GM18867 (cell line): ENCODE results near the gene MINDY4.

Experiments
- ATAC-seq: cut with Tn5 transposase; IDR thresholded peaks from one replicate; pipeline ENCODE4 v1.9.1; 2021; ENCODE audit warnings: mild to moderate bottlenecking, moderate library complexity; ENCODE audit not compliant: unreplicated experiment

Gene MINDY4

DNA sequence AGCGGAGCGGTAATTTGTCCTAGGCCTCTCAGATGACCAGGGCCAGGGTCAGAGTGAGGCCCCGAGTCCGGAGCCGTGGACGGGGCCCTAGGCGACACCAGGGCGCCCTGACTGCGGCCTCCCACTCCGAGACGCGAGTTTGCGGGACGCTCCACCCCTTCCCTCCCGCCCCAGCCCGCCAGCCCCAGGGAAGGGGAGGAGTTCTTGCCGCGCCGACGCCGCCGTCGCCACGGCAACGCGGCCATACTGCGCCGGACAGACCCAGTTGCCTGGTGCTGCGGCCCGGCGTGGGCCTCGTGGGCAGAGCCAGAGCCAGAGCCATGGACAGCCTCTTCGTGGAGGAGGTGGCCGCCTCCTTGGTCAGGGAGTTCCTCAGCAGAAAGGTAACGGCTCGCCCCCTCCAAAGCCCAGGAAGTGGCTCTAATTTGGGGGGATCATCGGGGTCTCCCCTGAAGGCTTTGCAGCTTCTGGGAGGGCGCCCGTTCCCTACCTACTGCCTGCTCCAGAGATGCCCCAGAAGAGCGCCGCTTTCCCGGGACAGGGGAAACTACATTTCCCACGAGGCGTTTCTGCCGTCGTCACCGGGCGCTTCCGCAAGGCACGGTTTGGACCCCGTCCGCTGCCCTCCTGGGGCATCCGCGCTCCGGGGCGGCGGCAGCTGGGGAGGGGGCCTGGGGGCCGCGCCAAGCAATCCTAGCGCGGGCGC, at the start of gene MINDY4:
Gene MINDY4, plus strand, starts transcription at position 244 of the 706 bp plus-strand sequence. Its CDS starts 77 bp downstream, at position 321.
- peak; percentile 84 for ATAC-seq

DNA sequence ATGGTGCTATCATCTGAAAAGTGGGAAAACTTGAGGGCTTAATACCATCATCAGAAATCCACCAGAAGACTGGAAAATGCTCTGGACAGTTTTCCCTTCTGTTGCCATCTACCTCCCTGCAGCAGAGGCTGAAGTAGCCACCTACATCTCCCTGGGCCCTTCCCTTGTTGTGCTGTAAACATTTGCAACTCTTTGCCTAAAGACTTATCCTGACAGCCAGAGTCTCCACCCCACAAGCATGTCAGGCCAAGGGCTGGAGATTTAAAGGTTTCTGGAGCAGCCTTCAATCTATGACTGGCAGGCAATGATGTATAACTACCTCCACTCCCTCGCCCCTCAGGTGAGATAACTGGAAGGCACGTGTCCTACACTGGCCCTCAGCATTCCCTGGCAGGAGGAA, 49.0 kb upstream of the MINDY4 start:
- ATAC-seq = no peak

DNA sequence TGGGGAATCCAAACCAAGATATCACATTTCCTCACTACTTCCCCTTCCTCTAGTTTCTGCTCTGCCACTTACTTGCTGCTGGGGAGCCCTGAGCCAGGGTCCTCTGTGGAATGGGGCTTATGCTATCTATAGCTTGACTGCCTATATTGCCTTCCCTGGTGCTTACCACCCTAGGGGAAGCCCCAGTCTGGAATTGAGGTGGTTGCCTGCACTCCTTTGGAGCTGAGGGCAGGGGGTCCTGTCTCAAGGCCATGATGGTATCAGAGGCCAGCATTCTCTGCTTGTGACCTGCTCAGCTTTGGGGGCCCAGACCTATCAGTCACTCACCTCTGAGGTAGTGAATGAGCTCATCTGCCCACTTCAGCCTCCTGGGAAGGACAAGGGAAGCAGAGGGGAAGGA, 48.5 kb upstream of the MINDY4 start:
- ATAC-seq = no peak

DNA sequence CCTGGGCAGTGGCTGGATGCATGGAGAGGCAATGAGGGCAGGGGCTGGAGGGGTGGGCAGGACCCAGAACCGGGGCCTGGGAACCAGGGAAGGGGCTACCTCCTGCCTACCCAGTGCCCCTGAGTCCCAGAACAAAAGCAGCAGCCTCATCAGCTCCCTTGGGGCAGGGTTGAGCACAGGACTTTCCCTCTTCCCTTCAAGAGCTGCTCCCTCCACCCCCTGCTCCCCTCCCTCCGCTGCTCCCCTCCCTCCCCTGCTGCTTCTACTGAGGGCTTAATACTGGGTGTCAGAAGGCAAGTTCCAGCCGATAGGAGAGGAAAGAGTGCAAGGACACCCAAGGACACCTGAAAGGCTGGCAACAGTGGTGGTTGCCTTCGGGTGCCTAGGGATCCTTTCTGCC, 47.4 kb upstream of the MINDY4 start:
- ATAC-seq = no peak

GRCh38 chr7:30726296-30727006, 44.8 kb upstream of the MINDY4 start:
- ATAC-seq = no peak

- ATAC-seq = peak; percentile 72
Measured at GRCh38 chr7:30727061-30727945, 43.9 kb upstream of the MINDY4 start.

DNA sequence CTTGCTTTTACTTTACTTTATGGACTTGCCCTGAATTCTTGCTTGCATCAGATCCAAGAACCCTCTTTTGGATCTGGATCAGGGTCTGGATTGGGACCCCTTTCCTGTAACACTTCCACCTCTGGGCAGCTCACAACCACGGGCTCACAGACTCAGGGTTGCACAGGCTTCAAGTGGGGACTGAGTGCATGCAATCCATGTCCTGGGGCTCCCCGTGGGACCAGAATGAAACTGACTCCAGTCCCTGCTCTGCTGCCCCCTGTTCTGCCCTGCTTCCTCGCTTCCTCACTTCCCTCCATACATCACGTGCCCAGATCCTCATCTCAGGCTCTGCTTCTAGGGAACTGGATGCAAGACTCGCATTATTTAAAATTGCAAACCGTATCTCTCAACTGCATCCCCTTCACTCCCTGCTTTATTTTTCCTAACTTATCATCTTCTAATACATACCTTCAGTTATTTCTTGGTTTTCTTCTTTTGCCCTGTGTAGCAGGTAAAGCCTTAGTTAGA, 42.6 kb upstream of the MINDY4 start:
- no peak for ATAC-seq

DNA sequence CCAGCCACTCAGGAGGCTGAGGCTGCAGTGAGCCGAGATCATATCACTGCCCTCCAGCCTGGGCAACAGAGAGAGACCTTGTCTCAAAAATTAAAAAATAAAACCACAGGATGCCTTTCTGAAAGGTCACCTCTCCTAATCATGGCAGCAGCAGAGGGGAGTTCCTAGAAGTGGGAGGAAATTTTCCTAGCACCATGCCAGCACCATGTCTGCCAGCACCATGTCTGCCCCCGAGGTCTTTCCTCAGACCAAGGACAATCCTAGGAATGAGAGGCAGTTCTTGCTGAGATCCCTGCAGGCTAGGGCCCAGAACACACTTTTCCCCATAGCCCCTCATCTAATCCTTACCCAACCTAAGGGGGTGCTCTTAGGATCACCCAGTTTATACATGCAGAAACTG, 41.6 kb upstream of the MINDY4 start:
- ATAC-seq = no peak

GRCh38 chr7:30730097-30730496, 41.1 kb upstream of the MINDY4 start:
- ATAC-seq = no peak

- ATAC-seq = no peak
Measured at GRCh38 chr7:30730996-30731395, 40.2 kb upstream of the MINDY4 start.

- ATAC-seq = no peak
Measured at GRCh38 chr7:30731581-30731980, 39.6 kb upstream of the MINDY4 start.

GRCh38 chr7:30732606-30733005, 38.6 kb upstream of the MINDY4 start:
- no peak for ATAC-seq

DNA sequence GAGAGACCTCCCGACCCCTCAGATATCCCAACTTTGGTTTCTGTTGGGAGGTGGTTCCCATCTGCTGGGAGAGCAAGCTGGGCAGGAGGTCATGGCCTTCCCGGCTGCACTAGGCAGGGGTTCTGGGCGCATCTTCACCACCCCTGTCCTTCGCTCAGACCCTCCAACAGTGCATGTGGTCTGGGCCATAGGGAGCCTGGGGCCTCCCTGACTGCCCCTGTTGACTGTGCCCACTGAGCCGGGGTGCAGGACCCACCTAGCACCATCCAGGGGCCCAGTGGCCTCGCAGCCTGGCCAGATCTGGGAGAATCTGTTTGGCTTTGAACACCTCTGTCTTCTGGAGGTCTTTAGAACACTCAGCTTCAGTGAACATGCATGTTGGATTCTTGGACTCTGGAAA, 38.0 kb upstream of the MINDY4 start:
- no peak for ATAC-seq

GRCh38 chr7:30733691-30734090, 37.5 kb upstream of the MINDY4 start:
- no peak for ATAC-seq

- no peak for ATAC-seq
Measured at GRCh38 chr7:30734497-30734896, 36.7 kb upstream of the MINDY4 start.

- ATAC-seq = no peak
Measured at GRCh38 chr7:30735631-30736030, 35.6 kb upstream of the MINDY4 start.

DNA sequence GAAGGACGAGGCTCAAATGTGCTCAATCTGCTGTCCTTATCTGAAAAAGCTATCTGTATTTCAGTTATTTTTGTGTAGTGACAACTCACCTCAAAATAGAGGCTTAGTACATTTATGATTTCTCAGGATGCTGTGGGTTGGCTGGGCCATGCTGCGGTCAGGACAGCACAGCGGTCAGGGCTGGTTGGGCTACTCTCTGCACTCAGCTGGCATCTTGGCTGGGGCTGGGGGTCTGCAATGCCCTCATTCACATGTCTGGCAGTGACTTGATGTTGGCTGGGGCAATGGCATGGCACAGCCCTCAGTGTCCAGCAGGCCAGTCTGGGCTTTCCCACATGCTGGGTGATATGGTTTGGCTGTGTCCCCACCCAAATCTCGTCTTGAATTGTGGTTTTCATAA, 34.9 kb upstream of the MINDY4 start:
- ATAC-seq = no peak

- no peak for ATAC-seq
Measured at GRCh38 chr7:30738026-30738915, 32.9 kb upstream of the MINDY4 start.

DNA sequence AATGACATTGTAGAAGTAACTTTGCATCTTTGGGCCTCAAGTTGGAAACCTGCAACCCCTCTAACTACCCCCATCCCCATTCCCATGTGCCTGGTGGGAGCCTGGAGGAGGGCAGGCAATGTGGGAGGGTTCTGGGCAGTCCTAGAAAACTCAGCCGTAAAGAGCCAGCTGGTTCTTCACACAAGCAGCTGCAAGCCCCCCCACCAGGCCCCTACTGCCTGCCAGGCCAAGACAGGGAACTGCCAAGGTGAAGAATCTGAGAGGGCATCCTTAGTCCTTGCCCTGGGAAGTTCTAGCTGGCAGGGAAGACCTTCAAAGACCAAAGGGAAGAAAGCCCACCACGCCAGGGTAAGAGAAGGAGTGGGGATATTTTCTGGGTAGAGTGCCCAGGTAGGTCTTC, 31.5 kb upstream of the MINDY4 start:
- ATAC-seq = no peak

DNA sequence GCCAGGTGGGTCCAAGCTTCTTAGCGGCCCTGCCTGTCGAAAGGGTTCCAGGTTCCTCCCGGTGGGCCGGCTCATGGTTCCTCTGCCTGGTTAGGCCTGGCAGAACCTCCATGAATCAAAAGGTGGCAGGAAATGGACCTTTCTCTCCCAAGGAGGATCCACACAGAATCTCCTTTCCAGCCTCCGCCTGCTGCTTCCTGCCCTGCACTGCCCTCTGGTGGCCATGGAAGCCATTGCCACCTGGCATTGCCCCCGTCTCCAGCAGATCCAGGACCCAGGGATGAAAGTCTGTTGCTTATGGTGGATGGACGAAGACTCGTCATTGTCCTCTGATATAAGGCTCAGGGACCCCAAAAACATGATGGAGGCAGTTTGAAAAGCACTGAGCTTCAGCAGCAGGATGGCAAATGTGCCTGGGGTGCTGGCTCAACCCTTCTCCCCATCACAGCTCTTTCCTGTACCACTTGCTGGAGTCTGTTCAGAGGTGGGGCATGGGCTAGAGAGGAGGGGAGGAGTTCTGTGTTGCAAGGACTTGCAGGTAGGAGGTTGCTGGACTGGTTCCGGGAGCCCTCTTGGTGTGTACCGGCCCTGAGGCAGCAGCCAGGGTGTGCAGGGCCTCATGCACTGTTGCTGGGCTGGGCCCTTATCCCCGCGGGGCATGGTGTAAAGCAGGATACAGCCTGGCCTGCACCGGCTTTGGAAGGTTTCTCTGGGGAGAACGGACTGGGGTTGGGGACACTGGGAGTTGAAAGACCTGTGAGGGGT, 30.6 kb upstream of the MINDY4 start:
- ATAC-seq = no peak
